ENCODE data around the gene RPS19BP1.

Gene RPS19BP1

GRCh38 chr22:39532215-39533073, at the start of gene RPS19BP1:
Gene RPS19BP1 (minus strand): TSS chr22:39532748. CDS start chr22:39532738, 10 bp downstream.
- DNase-seq: peak; percentile 99

GRCh38 chr22:39581303-39581702, 48.8 kb upstream of the RPS19BP1 start:
- DNase-seq: no peak

GRCh38 chr22:39580795-39581194, 48.2 kb upstream of the RPS19BP1 start:
- DNase-seq: no peak

GRCh38 chr22:39580006-39580441, 47.5 kb upstream of the RPS19BP1 start:
- no peak for DNase-seq

GRCh38 chr22:39577900-39578299, 45.4 kb upstream of the RPS19BP1 start:
- no peak for DNase-seq

GRCh38 chr22:39577366-39577765, 44.8 kb upstream of the RPS19BP1 start:
- no peak for DNase-seq

- DNase-seq: no peak
These were observed 43.5 kb upstream of the RPS19BP1 start for GRCh38 chr22:39576027-39576426.

- no peak for DNase-seq
These were observed 42.9 kb upstream of the RPS19BP1 start for GRCh38 chr22:39575552-39575825.

GRCh38 chr22:39574779-39575551, 42.4 kb upstream of the RPS19BP1 start:
- no peak for DNase-seq

GRCh38 chr22:39571538-39571937, 39.0 kb upstream of the RPS19BP1 start:
- no peak for DNase-seq

GRCh38 chr22:39570665-39571064, 38.1 kb upstream of the RPS19BP1 start, which contains the start of gene CACNA1I:
Gene CACNA1I (plus strand): TSS chr22:39570753. CDS start chr22:39570753, 0 bp downstream.
- DNase-seq: no peak

GRCh38 chr22:39570226-39570625, 37.7 kb upstream of the RPS19BP1 start:
- DNase-seq: no peak

GRCh38 chr22:39569066-39569465, 36.5 kb upstream of the RPS19BP1 start:
- DNase-seq: no peak

GRCh38 chr22:39568278-39568981, 35.9 kb upstream of the RPS19BP1 start:
- no peak for DNase-seq

GRCh38 chr22:39567135-39567946, 34.8 kb upstream of the RPS19BP1 start:
- DNase-seq: no peak

GRCh38 chr22:39565414-39565944, 32.9 kb upstream of the RPS19BP1 start:
- no peak for DNase-seq

GRCh38 chr22:39563571-39564428, 31.3 kb upstream of the RPS19BP1 start:
- no peak for DNase-seq

GRCh38 chr22:39562839-39563489, 30.4 kb upstream of the RPS19BP1 start:
- no peak for DNase-seq

GRCh38 chr22:39560127-39560526, 27.6 kb upstream of the RPS19BP1 start:
- no peak for DNase-seq

GRCh38 chr22:39559456-39560105, 27.0 kb upstream of the RPS19BP1 start:
- DNase-seq: peak in 1 of 2 experiments; percentile 45
